Medulla oblongata (tissue), 1 donor: ENCODE results near the gene THAP10.
"Not testable (repeated sequence)": the region's sequence is repeated elsewhere in the genome, so short reads cannot be mapped to it uniquely, and the experiment has no call there.

ENCODE experiments used
- DNase-seq: peaks from one replicate; pipeline ENCODE4 v3.0.0-alpha.2; 2015; ENCODE audit errors: extremely low spot score

Gene THAP10

GRCh38 chr15:70876683-70877082, 15.6 kb downstream of the THAP10 start:
- no peak for DNase-seq

GRCh38 chr15:70876011-70876410, 16.2 kb downstream of the THAP10 start:
- no peak for DNase-seq

- DNase-seq, result peak; percentile 89
These were observed 17.0 kb downstream of the THAP10 start for GRCh38 chr15:70875001-70875782.

- no peak for DNase-seq
These were observed 18.8 kb downstream of the THAP10 start for GRCh38 chr15:70873232-70874054.

GRCh38 chr15:70871490-70871889, 20.7 kb downstream of the THAP10 start:
- not testable (repeated sequence) for DNase-seq

- no peak for DNase-seq
These were observed 22.2 kb downstream of the THAP10 start for GRCh38 chr15:70870051-70870450.

- DNase-seq, result no peak
These were observed 22.9 kb downstream of the THAP10 start for GRCh38 chr15:70869346-70869745.

GRCh38 chr15:70867911-70868467, 24.2 kb downstream of the THAP10 start:
- no peak for DNase-seq

- no peak for DNase-seq
These were observed 25.1 kb downstream of the THAP10 start for GRCh38 chr15:70866982-70867641.

- DNase-seq, result peak; percentile 95
These were observed 28.6 kb downstream of the THAP10 start for GRCh38 chr15:70863450-70864218.

GRCh38 chr15:70859998-70860397, 32.2 kb downstream of the THAP10 start:
- no peak for DNase-seq

GRCh38 chr15:70859322-70859908, 32.8 kb downstream of the THAP10 start:
- DNase-seq, result no peak

- not testable (repeated sequence) for DNase-seq
These were observed 33.5 kb downstream of the THAP10 start for GRCh38 chr15:70858614-70859321.

GRCh38 chr15:70857562-70858285, 34.5 kb downstream of the THAP10 start:
- no peak for DNase-seq

- peak; percentile 69 for DNase-seq
These were observed 35.2 kb downstream of the THAP10 start for GRCh38 chr15:70856884-70857561.

- peak; percentile 40 for DNase-seq
These were observed 35.9 kb downstream of the THAP10 start for GRCh38 chr15:70856177-70856883.

- no peak for DNase-seq
These were observed 36.5 kb downstream of the THAP10 start for GRCh38 chr15:70855764-70856163.

- DNase-seq, result peak; percentile 74
These were observed 37.6 kb downstream of the THAP10 start for GRCh38 chr15:70854666-70854976.
